Stimulated activated CD4-positive, alpha-beta T cell treated with anti-CD3 and anti-CD28 coated beads, TNF-alpha, amount 100 ng/mL, for 48 hours (primary cell): ENCODE results near the gene GPHA2.

Experiments used
- DNase-seq, 3 donors: peaks; one replicate each; pipeline ENCODE4 v3.0.0-alpha.2; 2020; ENCODE audit warnings: low read depth in 3 of 3

GPHA2 gene

DNA sequence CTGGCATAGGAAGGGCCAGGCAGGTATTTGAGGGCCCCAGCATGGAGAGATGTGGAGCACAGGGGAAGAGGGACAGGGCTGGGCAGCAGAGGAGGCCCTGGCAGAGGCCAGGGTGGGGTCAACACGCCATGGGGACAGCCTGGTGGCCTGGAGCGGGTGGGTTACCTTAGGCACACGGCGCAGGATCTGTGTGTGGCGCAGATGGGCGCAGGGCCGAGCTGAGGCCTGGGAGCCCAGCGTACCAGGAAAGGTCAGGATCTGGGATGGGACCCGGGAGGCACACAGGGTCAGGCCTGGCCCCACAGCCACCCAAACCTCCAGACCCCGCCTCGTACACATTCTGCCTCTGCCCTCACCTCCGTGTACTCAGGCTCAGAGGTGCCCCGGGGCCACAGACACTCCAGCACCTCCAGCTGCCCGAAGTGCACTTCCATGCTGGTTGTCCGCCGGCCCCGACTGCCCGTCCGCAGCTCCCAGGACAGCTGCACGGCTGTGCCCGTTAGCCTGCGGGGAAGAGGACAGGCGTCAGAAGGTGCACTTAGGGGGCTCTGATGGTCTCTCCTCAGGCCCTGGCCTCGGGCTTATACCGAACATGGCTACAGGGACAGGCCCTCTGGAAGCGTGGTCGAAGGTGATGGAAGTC is 25.1 kb downstream of the GPHA2 start:
- no peak for DNase-seq

DNA sequence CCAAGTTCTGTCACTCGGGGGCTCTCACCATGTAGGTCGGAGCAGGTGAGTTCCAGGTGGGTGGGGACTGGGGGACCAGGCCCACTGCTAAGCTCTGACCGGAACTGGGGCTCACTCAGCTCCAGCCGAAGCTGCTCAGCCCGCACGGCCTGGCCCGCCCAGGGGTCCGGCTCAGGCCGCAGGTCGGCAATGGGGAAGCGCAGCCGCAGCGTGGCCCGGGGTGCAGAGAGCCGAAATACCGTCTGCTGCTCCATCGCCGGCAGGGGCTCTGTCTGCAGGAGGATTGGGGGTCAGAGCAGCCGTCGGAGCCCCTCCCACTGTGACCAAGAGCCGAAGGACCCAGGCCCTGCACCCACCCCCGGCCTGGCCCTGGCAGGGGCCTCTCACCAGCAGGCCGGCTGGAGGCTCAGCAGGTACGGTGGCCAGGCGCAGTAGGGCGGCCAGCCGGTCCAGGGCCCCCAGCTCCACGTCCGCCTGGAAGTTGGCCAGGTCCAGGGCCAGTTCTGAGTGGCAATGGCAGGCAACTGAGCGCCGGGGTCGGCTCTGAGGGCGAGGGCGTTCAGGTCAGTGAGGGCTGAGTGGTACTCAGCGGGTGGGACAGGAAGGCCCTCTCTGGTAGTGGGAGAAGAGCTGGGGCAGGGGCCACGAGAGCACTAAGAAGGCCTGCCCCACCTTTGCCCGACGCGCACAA is 25.9 kb downstream of the GPHA2 start:
- no peak for DNase-seq

DNA sequence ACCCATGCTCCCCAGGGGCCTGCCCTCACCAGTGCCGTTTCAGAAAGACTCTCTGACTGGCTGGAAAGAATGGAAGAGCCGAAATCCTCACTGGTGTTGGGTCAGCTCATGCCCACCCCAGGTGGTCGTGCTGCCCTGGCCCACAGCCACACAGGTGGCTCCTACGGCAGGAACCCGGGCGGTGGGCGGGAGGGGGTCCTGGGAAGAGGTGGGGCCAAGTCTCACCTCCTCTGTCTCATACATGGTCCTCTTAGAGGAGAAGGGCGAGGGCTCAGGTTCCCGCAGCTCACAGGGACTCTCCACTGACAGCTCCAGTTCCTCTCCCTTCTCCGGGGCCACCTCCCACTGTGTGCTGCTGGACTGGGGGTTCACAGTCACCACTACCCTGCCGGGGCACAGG is 26.9 kb downstream of the GPHA2 start:
- no peak for DNase-seq

DNA sequence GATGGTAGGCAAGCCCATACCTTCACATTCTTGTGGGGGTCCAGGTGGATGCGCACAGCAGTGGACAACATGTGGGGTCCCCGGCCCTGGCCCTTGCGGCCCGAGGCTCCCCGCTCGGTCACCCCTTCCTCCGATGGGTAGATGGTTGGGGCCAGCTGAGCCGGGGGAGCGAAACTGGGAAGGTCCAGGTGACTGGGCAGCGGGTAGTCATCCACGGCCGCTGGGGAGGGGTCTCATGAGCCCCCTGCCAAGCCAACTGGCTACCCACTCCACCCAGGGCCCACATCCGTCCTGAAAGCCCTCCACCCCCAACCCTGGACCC is 29.4 kb downstream of the GPHA2 start:
- DNase-seq = no peak

DNA sequence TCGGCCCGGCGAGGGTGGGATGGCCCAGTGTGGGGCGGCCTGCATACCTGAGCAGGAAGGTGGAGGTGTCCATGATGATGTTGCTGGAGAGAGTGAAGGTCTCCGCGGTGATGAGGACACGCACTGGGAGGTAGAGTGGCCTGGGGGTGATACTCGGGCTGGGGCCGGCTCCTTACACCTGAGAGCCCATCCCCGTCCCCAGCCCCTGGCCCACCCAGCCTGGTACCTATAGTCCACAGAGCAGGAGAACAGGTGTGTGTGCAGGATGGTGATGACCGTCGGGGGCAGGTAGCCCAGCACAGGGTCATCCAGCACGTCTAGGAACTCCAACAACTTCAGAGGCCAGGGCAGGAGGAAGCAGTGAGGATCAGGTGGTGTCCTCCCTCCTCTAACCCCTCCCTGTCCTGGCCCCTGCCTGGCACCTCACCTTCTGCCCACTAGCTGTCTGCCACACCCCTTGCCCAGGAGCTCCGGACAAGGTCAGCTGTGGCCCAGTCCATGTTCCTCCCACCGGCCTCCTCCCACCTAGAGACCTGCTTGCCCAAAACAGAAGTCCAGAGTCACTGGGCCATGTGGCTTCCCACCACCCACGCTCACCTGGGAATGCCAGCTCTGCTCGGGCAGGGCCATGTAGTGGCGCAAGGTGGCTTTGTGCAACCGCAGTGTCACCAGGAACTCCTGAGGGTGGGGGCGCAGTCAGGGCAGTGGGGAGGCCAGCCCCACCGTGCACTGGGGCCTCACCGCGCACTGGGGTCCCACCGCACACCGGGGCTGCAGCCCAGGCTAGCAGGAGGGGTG is 30.0 kb downstream of the GPHA2 start:
- DNase-seq = no peak

DNA sequence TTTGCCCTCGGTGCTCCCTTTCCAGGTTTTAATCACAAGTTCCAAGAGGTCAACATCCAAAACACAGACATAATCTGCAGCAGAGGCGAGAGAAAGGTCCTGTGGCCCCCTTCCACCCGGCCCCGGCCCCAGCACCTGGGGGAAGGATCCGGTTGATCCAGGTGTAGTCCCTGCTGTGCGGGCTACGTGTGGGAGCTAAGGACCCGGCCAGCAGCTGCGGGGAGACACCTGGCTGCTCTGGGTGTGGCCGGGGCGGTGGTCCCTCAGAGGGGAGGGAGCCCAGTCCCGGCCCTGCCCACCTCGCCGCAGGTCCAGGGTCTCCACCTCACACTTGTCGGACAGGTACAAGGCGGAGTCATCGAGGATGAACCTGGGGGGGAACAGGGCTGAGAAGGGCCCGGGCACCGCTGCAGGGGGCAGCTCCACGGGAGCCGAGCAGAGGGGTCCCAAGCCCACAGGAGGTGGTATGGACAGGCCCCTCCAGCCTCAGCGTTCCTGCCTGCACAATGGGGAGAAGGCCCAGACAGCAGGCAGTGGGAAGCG is 32.3 kb downstream of the GPHA2 start:
- DNase-seq = no peak

DNA sequence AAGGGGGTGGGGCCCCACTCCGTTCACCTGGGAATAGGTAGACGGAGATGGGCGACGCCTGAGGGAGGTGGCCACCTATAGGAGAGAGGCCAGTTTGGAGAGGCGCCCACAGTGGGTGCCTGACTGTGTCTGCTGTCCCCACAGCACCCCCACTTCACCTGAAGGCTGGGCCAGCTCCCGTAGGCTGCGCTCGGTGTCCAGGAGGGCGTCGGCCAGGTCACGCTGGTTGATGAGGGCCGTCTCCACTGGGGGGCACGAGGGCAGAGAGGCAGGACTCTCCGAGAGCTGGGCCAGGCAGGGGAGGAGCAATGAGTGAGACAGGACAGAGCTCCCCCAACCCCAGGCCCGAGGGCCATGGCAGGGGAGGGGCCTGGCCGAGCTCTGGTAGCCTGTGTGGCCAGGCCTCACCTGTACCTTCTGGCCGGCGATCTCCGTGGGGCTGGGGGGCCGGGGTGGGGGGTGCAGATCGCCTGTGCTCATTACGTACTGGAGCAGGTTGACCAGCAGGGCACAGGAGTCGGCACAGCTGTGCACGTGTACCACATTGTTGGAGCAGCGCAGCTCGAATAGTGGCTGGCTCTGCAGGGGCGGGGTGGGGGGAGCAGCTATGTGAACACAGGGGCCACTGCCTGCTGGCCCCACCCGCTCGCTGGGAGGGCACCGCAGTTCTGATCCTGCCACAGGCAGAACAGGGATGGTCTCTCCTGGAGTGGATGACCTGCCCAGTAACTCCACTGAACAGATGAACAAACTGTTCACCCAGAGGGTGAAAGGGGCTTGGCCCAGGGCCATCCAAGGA is 33.4 kb downstream of the GPHA2 start:
- no peak for DNase-seq

DNA sequence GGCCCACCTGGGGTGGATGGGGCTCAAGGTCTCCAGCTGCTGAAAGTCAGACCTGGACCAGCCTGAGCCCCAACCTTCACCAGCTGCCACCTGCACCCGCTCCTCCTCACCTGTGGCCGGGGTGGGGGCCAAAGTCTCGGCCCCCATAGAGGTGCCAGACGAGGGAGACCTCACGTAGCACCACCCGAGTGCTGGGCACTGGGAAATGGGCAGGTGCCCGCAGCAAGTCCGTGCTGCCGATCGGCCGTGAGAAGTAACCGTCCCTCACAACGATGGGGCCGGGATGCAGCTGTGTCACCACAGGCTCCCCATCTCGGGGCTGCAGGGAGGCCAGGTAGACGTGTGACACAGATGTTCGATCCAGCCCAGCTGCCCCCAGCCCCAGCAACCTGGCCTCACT is 34.9 kb downstream of the GPHA2 start:
- no peak for DNase-seq

DNA sequence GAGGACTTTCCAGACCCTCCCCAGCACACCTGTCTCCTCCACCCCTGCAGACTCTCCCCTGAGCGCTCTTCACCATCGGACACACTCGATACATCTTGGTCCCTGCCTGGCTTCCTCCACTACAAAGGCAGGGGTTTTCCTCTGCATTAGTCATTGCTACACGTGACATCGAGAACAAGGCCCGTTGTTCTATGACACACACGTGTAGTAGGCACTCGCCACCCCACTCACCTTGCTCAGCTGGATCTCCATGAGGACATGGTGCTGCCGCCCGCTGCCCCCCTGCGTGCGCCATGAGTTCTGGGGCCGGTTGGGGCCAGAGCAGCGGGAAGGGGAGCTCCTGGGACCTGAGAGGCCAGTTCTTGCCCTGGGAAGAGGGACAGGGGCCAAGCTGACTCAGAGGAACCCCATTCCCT is 35.4 kb downstream of the GPHA2 start:
- peak; percentile 51 to 62 (median 55) for DNase-seq

DNA sequence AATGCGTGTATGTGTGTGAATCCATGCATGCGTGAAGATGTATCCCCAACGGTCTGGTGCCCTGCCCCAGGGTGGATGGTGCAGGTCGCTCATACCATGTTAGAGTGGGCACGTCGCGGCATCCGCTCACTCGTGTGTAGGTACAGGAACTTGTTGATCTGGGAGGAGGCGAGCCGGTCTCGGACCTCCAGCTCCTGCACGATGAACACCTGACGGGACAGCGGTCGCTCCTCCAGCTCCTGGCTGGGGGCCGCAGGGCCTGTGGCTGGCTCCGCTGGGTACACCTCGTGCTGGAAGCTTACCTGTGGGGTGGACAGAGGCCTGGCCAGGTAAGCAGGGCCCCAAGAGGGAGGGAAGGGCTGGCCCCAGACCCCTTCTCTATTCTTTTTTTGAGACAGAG is 37.2 kb downstream of the GPHA2 start:
- no peak for DNase-seq

DNA sequence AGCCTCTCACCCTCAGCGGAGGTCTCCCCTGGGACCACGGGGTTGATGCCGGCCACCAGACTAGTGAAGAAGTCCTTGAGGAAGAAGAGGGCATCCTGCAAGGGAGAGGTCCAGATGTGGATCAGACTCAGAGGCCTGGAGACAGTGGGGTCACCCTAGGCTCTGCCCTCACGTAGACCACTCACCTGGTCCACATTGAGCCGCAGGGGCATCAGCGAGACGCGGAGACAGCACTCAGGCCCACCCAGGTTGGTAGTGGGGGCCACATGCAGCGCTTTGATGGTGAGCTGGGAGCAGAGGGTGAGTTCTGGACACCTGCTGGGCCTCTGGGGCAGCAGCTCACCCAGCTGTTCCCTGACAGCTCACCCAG is 37.6 kb downstream of the GPHA2 start:
- DNase-seq = no peak

DNA sequence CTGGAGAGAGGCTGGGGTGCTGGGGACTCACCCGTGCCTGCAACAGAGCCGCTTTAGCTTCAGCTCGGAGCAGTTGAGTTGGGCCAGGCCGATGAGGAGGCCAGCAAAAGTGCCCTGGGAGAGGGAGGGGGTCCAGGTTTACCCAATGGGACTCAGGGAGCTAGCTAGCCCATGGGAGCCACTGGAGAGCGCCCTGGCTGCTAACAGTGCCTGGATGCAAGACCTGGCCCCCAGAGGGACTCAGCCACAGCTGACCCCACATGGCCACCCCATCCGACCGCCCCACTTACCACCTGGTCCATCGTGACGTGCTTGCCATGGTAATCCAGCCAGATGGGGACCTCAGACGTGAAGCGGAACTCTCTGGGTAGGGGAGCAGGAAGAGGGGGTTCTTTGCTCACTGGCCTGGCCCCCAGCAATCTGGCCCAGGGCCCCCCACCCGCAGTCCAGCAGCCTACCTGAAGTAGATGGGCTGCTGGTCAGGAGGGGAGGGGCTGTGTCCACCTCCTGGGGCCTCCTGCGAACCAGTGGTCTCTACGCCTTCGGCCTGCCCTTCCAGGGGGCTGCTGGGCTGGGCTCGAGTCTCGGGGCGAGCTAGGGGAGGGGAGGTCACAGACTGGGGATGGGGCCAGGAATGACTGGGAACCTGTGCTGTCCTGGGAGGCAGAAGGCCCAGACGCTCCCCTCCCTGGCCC is 38.2 kb downstream of the GPHA2 start:
- DNase-seq = no peak

DNA sequence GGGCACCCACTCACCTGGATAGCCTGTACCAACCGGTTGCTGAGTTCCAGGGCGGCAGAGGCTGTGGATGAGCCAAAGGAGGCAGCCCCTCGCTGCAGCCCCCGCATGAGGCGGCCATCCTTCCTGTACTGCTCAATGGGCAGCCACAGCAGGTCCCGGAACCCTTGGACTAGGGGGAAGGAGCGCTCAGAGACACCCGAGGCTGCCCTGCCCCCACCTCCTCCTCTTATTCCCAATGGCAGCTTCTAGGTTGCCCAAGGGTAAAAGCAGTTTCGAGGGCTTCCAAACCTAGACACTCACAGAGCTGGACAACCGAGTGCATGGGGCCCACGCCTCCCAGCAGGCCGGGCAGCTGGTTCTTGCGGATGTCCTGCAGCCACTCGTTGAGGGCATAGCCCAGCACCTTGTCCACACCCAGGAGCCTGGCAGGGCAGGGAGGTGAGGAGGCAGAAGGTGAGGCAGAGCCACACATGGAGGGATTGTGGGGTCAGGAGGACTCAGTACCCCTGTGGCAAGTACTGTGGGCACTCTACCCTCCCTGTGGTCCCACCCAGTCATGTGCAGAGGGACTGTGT is 39.2 kb downstream of the GPHA2 start:
- DNase-seq = no peak

DNA sequence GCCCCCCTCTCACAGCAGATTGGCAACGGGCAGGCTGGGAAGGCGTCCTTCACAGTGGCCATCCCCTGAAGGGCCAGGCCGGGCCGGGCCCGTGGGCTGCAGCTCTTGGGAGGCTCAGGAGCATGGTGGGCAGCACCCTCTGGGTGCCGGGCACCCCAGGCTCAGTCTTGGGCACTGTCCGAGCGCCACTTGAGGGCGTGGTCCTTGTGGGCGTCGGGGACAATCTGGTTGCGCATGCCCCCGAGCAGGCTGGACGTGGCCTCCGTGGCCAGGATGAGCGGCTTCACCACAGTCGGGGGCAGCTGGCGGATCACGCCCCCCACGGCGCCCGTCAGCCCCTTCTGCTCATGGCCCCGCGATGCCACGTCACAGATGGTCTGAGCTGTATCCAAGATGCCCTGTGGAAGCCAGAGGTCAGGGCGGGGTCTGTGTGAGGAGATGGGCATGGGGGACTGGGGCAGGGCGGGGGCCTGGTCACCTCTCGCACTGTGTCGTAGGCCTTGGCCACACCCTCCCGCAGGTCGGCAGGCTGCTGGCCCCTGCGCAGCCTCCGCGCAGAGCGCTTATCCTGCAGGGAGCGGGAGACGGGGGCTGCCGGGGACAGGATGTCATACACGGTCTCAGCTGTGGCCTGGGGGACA is 40.8 kb downstream of the GPHA2 start:
- DNase-seq = no peak

DNA sequence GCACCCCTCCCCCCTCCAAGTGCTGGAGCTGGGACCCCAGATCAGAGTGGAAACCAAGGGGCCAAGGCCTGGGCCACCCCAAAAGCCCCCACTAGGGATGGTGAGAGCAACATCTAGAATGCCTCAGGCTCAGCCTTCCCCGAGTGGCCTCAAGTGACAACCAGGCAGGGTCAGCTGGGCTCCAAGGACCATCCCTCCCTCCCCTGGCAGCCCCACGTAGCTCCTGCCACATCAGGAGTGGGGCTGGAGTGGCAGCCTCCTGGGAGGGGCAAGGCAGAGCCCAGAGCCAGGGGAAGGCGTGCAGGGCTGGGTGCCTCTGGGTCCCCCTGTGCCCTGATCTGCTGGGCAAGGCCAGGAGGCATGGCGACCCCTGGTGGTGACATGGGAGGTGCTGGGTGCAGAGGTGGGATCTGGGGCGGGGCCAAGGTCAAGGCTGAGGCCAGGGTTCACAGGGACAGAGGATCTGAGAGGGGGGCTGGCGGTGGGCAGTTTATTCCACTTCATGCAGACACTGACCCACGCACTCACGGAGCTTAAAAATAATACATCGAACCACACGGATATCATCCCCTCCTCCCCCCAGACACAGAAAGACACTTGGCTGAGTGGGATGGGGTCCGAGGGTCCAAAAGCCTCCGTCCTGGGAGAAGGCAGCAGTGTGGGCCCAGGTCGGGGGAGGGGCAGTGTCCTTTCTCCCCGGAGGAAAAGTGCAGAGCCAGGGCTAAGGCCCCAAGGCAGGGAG is 41.5 kb downstream of the GPHA2 start:
- DNase-seq = peak; percentile 77 to 95 (median 93)

DNA sequence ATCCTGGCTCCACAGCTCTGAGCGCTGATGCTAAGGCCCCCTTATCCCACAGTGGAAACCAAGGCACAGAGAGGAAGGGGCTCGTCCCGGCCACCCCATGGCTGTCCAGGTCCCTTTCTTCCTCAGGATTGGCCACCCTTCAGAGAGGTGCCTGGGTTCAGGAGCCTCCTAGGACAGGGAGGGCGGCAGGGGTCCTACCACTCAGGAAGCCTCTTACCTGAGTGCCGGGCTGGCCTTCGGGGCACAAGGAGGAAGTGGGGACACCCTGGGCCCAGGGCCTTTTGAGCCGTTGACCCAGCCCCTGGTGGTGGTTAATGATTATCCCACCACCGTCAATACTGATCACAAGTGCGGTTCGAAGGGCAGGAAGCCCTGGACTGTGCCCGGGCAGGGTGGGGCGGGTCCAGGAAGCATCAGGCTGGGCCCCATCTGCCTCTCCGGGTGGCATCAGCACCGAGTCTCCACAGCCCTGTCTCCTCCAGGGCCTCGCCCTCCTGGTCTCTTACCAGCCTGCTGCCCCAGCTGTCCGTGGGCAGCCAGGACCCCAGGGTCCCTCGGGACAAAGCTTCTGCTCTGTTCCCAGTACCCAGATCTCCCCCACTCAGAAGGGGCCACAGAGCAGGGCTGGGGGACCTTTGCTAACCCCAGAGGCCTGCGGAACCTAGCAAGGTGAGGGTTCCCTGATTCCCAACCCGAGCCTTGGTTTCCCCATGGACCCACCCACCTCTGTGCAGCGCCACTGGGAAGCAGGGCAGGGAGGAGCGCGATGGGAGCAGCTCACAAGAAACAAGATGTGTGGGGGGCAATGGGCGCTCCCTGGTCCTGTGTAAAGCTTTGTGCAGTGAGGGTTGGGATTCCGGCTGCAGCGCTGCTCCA is 42.3 kb downstream of the GPHA2 start:
- DNase-seq = no peak

DNA sequence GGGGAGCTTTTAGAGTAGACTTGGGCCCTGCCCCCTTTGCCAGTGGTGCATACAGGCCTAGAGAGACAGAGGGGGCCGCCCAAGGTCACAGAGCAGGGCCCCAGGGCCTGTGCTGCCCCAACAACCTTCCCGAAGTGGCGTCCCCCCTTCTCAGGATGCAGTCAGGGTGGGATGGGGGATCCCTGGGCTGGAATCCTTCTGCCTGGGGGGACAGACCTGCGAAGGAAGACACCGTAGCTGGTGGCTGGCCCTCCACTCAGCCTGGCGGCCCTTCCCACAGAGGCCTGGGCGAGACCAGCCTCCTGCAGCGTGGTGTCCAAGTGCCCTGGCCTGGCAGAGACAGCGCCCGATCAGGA is 42.9 kb downstream of the GPHA2 start:
- no peak for DNase-seq

DNA sequence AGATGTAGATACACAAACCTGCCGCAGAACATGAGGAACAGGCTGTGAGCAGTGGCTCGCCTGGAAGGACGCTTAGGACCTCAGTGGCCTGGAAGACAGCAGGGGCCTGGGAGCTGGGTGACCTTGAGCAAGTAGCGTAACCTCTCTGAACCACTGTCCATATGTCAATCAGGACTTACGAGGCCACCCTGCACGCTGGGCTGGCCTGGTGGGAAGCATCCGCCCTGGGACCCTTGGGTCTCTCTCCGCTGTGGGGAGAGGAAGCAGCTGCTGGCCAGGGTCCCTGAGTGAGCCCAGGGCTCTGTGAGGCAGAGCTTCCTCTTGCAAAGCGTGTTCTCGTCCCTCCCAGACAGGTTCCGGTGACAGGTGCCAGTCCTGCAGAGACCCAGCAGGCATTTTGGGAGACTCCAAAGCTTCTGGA is 43.3 kb downstream of the GPHA2 start:
- no peak for DNase-seq

DNA sequence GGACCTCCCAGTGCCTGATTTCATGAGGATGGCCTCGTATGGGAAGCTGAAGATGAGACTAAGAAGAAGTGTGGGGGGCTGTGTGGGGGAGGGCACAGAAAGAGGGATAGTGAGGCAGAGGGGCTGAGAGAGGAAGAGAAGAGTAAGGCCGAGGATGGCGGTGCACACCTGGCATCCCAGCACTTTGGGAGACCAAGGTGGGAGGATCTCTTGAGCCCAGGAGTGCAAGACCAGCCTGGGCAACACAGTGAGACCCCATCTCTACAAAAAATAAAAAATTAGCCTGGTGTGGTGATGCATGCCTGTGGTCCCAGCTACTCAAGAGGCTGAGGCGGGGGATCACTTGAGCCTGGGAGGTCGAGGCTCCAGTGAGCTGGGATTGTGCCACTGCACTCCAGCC is 43.8 kb downstream of the GPHA2 start:
- DNase-seq = no peak
